Right atrium auricular region (tissue), 2 donors: ENCODE measurements around the gene ZSWIM4. TPM values are rescaled to one million over a fixed set of nuclear protein-coding genes. Genes with fewer than 3 reads are reported as not detected.
A peak's percentile ranks its signal among the peaks of the same experiment; 100 is the strongest.

Source experiments
- DNase-seq: peaks from one replicate; pipeline ENCODE4 v3.0.0-alpha.2; 2019; ENCODE audit warnings: low spot score
- H3K27ac ChIP-seq, 2 donors: fragments of 200-600 bp; sonication (generic); 1 replicate in 1 of 2; 2 replicates in 1 of 2; pipeline ENCODE4 v1.5.1; 2016 to 2019
- H3K27me3 ChIP-seq, 2 donors: fragments of 200-600 bp; sonication (generic); one replicate each; pipeline versions ENCODE4 v1.5.1 to v1.6.0; 2017 to 2019
- H3K36me3 ChIP-seq: fragments of 200-600 bp; sonication (generic); one replicate; pipeline ENCODE4 v1.5.1; 2016
- H3K4me1 ChIP-seq, 2 donors: fragments of 200-600 bp; sonication (generic); one replicate each; pipeline versions ENCODE4 v1.5.1 to v1.6.0; 2017 to 2019
- H3K4me3 ChIP-seq, 2 donors: fragments of 200-600 bp; sonication (generic); 1 replicate in 1 of 2; 2 replicates in 1 of 2; pipeline ENCODE4 v1.5.1; 2017 to 2019; ENCODE audit warnings: mild to moderate bottlenecking in 1 of 2, moderate library complexity in 1 of 2
- H3K9me3 ChIP-seq, 2 donors: fragments of 200-600 bp; sonication (generic); one replicate each; pipeline ENCODE4 v1.5.1; 2019
- CTCF ChIP-seq, 2 donors: fragments of 200-600 bp; sonication (generic); IDR thresholded peaks; one replicate each; pipeline ENCODE4 v1.5.1; 2019; ENCODE audit warnings: antibody characterized with exemption in 2 of 2
- total RNA-seq, 2 donors: library from RNA; depleted of rRNA; stranded (reverse); fragments of >200 nt; gene quantifications; one replicate each; pipeline ENCODE4 v1.1.0, GENCODE V29; 2016

The ZSWIM4 gene
- total RNA-seq, 2 donors from 2014 or later, result 5.7 to 9.8 TPM

DNA sequence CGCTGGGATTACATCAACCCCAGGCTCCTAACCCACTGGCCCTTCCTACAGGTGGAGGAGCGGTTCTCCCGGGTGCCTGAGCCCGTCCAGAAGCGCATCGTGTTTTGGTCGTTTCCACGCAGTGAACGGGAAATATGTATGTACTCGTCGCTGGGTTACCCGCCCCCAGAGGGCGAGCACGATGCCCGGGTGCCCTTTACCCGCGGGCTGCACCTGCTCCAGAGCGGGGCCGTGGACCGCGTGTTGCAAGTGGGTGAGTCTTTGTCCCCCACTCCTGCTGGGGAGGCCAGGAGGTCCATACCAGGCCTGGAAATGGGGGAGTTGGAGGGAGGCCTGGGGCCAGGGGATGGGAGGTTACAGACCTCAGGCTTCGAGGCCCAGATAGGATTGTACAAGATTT, 4.4 kb downstream of the ZSWIM4 start:
- H3K36me3 ChIP-seq, result peaks cover 2% of the 10 kb centered on the region
- no peak for TF ChIP-seq CTCF (IDR thresholded peaks at IDR 0.05)
- H3K4me3 ChIP-seq, result no peak overlapping the region
- no peak overlapping the region for H3K27ac ChIP-seq
- no peaks in the 10 kb centered on the region for H3K9me3 ChIP-seq
- peaks cover 0 to 24% of the 10 kb centered on the region in 2 donors for H3K4me1 ChIP-seq
- DNase-seq, result no peak
- no peaks in the 10 kb centered on the region for H3K27me3 ChIP-seq

DNA sequence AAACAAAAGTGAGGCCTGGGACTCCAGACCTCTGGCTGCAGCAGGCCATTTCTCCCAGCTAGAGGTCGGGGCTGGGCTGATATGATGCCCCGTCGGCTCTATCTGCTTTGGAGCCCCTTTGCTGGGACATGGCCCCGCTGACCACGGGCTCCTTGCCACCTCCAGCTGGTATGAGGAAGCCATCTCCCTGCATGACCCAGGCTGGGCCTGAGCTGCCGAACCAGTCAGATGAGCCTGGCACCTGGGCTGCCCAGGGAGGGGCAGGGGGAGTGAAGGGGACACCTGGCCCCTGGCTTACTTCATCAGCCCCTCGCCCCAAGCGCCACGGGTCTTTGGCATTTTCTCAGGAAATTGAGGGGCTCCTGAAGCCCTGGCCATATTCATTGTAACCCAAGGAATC, 7.8 kb downstream of the ZSWIM4 start:
- no peak for TF ChIP-seq CTCF (IDR thresholded peaks at IDR 0.05)
- DNase-seq, result no peak
- no peak overlapping the region for H3K4me3 ChIP-seq
- H3K27ac ChIP-seq, result no peak overlapping the region
- no peaks in the 10 kb centered on the region for H3K9me3 ChIP-seq
- H3K4me1 ChIP-seq, result no peaks in the 10 kb centered on the region
- H3K36me3 ChIP-seq, result peaks cover 7% of the 10 kb centered on the region
- no peaks in the 10 kb centered on the region for H3K27me3 ChIP-seq

DNA sequence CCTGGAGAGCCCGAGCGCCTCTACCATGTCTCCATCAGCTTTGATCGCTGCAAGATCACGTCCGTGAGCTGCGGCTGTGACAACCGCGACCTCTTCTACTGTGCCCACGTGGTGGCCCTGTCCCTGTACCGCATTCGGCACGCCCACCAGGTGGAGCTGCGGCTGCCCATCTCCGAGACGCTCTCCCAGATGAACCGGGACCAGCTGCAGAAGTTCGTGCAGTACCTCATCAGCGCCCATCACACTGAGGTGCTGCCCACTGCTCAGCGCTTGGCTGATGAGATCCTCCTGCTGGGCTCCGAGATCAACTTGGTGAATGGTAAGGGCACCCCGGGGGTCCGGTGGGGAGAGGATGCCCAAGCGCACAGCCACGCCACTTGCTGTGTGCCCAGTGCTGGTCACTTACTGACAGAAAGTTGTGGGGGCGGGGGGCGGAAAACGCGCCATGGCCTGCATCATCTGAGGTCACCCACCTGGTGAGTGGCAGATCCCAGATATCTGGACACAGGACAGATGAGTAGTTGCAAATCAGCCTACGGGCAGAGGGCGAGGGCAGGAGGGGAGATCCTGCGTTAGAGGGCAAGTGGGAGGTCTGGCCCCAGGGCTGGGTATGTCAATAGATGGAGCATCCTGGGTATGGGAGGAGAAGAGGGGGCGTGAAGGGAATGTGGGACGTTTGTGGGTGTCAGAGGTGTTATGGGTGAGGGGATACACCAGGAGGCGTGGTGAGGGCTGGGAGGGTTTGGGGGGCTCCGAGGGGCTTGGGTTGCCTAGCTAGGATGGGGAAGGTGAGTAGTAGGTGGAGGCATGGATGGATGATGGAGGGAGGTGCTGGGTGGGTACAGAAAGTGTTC, 9.8 kb downstream of the ZSWIM4 start:
- DNase-seq, result no peak
- H3K36me3 ChIP-seq, result peaks cover 20% of the 10 kb centered on the region
- no peak overlapping the region for H3K27ac ChIP-seq
- no peaks in the 10 kb centered on the region for H3K4me1 ChIP-seq
- no peaks in the 10 kb centered on the region for H3K9me3 ChIP-seq
- no peaks in the 10 kb centered on the region for H3K27me3 ChIP-seq
- peak; percentile 23 to 56 for TF ChIP-seq CTCF (IDR thresholded peaks at IDR 0.05)
- H3K4me3 ChIP-seq, result no peak overlapping the region

- H3K27me3 ChIP-seq, result no peaks in the 10 kb centered on the region
- no peaks in the 10 kb centered on the region for H3K9me3 ChIP-seq
- H3K27ac ChIP-seq, result no peak overlapping the region
- no peak for TF ChIP-seq CTCF (IDR thresholded peaks at IDR 0.05)
- DNase-seq, result no peak
- H3K36me3 ChIP-seq, result peaks cover 25% of the 10 kb centered on the region
- no peak overlapping the region for H3K4me3 ChIP-seq
- H3K4me1 ChIP-seq, result no peaks in the 10 kb centered on the region
Measured at GRCh38 chr19:13806728-13807127, 11.5 kb downstream of the ZSWIM4 start.

DNA sequence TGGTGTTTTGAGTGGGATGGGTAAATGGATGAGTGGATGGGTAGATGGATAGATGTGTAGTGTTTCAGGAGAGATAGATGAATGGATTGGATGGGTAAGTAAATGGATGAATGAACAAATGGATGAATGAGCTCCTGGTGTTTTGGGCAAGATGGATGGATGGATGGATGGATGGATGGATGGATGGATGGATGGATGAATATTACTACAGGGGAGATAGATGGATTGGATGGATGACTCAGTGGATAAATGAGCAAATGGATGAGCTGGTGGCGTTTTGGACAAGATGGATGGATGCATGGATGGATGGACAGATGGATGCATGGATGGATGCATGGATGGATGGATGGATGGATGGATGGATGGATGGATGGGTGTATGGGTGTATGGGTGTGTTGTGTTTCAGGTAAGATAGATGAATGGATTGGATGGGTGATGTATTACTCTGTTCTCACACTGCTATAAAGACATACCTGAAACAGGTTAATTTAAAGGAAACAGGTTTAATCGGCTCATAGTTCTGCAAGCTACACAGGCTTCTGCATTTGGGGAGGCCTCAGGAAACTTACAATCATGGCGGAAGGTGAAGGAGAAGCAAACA, 12.3 kb downstream of the ZSWIM4 start:
- peaks cover 25% of the 10 kb centered on the region for H3K36me3 ChIP-seq
- H3K27ac ChIP-seq, result no peak overlapping the region
- H3K4me3 ChIP-seq, result no peak overlapping the region
- H3K9me3 ChIP-seq, result no peaks in the 10 kb centered on the region
- no peaks in the 10 kb centered on the region for H3K4me1 ChIP-seq
- TF ChIP-seq CTCF (IDR thresholded peaks at IDR 0.05), result no peak
- DNase-seq, result no peak
- no peaks in the 10 kb centered on the region for H3K27me3 ChIP-seq
